HL-60/S4 (cell line): Measurements from ENCODE around the gene HACD1.
"Not testable (repeated sequence)": the region's sequence is repeated elsewhere in the genome, so short reads cannot be mapped to it uniquely, and the experiment has no call there.

Source experiments
- in situ Hi-C: fragments of 300-500 bp; cut with MboI; formaldehyde crosslinking; loops from 2 replicates; pipeline ENCODE4 v1.14.3; 2022; ENCODE audit warnings: low sequenced_read_pairs

The HACD1 gene

DNA sequence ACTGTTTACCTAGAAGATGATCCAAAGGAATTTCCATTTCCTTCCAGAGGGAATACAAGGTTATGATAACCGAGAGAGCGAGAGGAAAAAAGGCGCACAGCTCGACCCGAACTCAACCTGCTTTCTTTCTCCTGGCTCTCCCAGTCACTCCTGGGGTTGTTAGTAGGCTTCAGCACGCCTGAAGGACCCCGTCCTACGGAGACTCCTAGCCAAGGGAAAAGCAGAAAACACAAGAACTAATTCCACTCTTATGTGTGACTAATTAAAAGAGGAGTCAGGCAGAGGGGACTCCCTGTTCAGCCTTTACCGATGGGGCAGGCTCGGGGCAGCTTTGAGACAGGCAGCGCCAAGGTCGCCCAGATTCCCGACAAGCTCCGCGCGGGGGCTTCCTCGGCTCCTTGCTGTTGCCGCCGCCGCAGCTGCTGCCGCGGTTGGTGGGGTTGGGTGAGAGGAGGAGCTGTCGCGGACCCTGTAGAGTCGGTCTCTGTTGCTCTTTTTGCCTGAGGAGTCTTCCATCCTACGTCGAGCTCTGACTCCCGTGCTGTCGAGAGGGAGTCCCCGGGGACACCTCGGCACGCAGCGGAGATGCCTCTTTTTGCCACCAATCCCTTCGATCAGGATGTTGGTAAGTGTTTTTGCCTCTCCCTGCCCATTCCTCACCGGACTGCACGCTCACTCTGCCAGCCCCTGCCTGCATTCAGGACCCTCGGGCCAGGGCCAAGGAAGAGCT is 26.7 kb upstream of the HACD1 start, which contains the start of gene STAM:
Gene STAM (plus strand): TSS at position 397 of the 730 bp plus-strand sequence. CDS start 189 bp downstream, at position 586.
- in situ Hi-C loops = no loop called here

GRCh38 chr10:17643339-17643754 is 26.2 kb upstream of the HACD1 start:
- in situ Hi-C loops = no loop called here

- in situ Hi-C loops = no loop called here
Measured at GRCh38 chr10:17640331-17640816, 23.2 kb upstream of the HACD1 start.

DNA sequence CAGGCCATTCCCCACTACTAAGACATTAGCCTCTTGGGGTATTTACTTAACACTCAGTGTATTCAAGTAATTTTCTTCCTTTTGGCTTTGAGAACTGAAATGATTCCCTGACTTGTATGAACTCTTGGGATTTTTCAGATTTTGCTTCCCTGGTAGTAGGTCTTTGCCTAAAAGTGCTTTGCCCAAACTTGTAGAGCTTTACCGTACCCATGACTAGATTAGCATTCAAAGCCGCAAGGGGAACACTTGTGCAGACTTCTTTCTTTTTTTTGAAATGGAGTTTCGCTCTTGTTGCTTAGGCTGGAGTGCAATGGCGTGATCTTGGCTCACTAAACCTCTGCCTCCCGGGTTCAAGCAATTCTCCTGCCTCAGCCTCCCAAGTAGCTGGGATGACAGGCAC is 20.7 kb upstream of the HACD1 start:
- in situ Hi-C loops = no loop called here

- in situ Hi-C loops = no loop called here
Measured at GRCh38 chr10:17633353-17633752, 16.2 kb upstream of the HACD1 start.

DNA sequence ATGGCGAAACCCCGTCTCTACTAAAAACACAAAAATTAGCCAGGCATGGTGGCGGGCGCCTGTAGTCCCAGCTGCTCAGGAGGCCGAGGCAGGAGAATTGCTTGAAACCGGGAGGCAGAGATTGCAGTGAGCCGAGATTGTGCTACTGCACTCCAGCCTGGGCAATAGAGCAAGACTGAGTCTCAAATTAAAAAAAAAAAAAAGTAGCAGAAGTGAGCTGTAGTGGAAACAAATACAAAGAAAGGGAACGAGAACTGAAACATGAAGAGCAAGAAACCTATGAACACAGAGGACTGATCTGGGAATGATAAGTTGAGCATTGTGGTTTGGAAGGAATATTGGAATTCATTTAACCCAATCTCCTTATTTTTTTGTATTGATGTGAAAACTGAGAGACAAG is 15.4 kb upstream of the HACD1 start:
- in situ Hi-C loops = not testable (repeated sequence)

- in situ Hi-C loops = no loop called here
Measured at GRCh38 chr10:17626656-17627055, 9.5 kb upstream of the HACD1 start.

DNA sequence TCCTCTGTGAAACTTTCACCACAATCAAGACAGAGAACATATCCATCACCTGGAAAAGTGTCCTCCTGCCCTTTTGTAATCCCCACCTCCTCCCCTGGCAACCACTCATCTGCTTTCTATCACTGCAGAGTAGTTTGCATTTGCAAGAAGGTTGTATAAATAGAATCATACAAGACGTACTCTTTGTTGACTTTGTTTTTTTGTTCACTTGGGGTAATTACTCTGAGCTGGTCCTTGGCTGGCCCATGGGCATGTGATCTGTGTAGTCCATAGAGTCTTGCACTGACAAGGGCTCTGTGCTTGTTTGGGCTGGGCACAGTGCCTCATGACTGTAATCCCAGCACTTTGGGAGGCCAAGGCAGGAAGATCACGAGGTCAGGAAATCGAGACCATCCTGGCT is 7.8 kb upstream of the HACD1 start:
- in situ Hi-C loops = loop anchor here (25.0 kb wide), 1 partner anchor 612 kb away; no protein-coding TSS in a partner anchor

- in situ Hi-C loops = loop anchor here (25.0 kb wide), 1 partner anchor 615 kb away; no protein-coding TSS in a partner anchor
Measured at GRCh38 chr10:17622061-17622460, 4.9 kb upstream of the HACD1 start.

DNA sequence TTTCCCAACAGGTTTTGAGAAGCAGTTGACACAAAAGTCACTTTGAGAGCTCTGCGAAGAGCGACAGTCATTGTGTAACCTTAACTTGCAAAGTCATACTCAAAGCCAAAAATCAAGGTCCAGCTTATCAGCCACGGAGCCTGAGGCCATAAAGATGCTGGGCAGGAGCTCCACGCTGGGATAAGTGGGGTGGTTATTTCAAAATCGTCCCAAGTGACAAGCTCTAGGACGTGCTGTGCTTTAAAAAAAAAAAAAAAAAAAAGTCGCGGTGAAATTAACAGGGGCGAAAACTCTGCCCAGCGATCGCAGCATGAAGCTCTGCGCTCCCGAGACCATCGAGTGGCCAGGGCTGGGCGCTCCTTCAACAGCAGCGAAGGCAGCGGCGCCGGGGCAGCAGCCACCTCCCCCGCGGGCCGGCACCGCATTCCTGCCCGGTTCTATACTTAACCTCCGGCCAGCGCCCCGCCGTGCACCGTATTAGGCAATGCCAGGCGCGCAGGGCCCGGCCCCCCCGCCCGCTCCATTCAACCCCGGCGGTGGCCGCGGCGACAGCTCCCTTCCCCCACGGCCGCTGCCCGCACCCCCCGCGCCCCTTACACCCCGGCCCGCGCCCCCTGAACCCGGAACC is 657 bp downstream of the HACD1 start:
- in situ Hi-C loops = loop anchor here (25.0 kb wide), 1 partner anchor 621 kb away; no protein-coding TSS in a partner anchor

DNA sequence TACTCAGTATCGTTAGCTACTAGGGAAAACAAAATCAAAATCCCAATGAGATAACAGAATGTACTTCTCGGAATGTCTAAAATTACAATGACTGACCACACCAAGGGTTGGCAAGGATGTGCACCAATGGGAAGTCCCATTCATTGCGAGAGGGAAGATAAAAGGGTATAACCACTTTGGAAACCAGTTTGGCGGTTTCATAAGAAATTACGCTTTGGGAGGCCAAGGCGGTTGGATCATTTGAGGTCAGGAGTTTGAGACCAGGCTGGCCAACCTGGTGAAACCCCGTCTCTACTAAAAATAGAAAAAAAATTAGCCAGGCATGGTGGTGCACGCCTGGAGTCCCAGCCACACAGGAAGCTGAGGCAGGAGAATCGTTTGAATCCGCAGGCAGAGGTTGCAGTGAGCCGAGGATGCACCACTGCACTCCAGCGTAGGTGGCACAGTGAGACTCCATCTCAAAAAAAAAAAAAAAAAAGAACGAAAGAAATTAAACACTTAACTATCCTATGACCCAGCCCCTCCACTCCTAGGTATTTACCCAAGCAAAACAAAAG is 7.6 kb downstream of the HACD1 start:
- in situ Hi-C loops = loop anchor here (25.0 kb wide), 1 partner anchor 628 kb away; no protein-coding TSS in a partner anchor

- in situ Hi-C loops = loop anchor here (25.0 kb wide), 1 partner anchor 630 kb away; no protein-coding TSS in a partner anchor
Measured at GRCh38 chr10:17607603-17608332, 9.4 kb downstream of the HACD1 start.

GRCh38 chr10:17607060-17607459 is 10.1 kb downstream of the HACD1 start:
- in situ Hi-C loops = loop anchor here (25.0 kb wide), 1 partner anchor 630 kb away; no protein-coding TSS in a partner anchor

DNA sequence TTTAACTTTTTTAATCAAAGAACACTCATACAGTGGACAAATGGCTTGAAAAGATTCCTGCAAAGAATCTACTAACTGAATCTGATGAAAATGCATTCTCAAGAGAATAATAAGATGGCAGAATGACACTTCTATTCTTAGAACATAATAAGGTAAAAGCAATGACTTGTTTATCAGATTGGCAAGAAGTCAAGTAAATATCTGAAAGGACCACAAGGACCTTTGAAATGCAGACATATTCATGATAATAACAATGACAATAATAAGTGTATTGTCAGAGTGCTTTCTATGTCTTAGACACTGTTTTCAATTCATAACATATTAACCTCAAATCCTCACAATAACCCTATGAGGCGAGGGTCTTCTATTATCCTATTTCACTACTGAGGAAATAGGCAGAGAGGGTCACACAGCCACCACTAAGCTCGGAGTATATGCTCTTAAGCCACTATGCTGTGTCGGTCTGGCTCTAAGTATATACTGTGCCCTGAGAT is 10.6 kb downstream of the HACD1 start:
- in situ Hi-C loops = loop anchor here (25.0 kb wide), 1 partner anchor 631 kb away; no protein-coding TSS in a partner anchor

- in situ Hi-C loops = loop anchor here (25.0 kb wide), 1 partner anchor 631 kb away; no protein-coding TSS in a partner anchor
Measured at GRCh38 chr10:17605936-17606335, 11.2 kb downstream of the HACD1 start.

- in situ Hi-C loops = no loop called here
Measured at GRCh38 chr10:17599089-17599488, 18.1 kb downstream of the HACD1 start.

GRCh38 chr10:17597386-17597785 is 19.8 kb downstream of the HACD1 start:
- in situ Hi-C loops = no loop called here

- in situ Hi-C loops = no loop called here
Measured at GRCh38 chr10:17590969-17591645, 26.1 kb downstream of the HACD1 start.

GRCh38 chr10:17589316-17589715 is 27.9 kb downstream of the HACD1 start:
- in situ Hi-C loops = not testable (repeated sequence)

GRCh38 chr10:17588420-17588819 is 28.8 kb downstream of the HACD1 start:
- in situ Hi-C loops = no loop called here
